Neural crest cell (in vitro differentiated cells): ENCODE results near the gene SEMA3E. TPM values are rescaled to one million over a fixed set of nuclear protein-coding genes. Genes with fewer than 3 reads are reported as not detected.

Source experiments
- DNase-seq: peaks from one replicate; pipeline ENCODE4 v3.0.0; 2021; ENCODE audit warnings: low read depth, mixed read lengths, low spot score
- H3K27ac Mint-ChIP-seq: one replicate; pipeline ENCODE4 v1.8.0; 2021; ENCODE audit warnings: mild to moderate bottlenecking, mixed read lengths; ENCODE audit not compliant: unreplicated experiment
- H3K27me3 Mint-ChIP-seq: 2 replicates; pipeline ENCODE4 v1.8.0; 2021; ENCODE audit warnings: low read depth, mild to moderate bottlenecking, mixed read lengths
- H3K36me3 Mint-ChIP-seq: 2 replicates; pipeline ENCODE4 v1.8.0; 2021; ENCODE audit warnings: low read depth, mild to moderate bottlenecking, mixed read lengths
- H3K4me1 Mint-ChIP-seq: 2 replicates; pipeline ENCODE4 v1.8.0; 2021; ENCODE audit warnings: mixed read lengths
- H3K4me3 Mint-ChIP-seq: one replicate; pipeline ENCODE4 v1.8.0; 2021; ENCODE audit warnings: mild to moderate bottlenecking, mixed read lengths
- H3K9me3 Mint-ChIP-seq: 2 replicates; pipeline ENCODE4 v1.8.0; 2021; ENCODE audit warnings: mixed read lengths
- CTCF ChIP-seq: fragments of 200-600 bp; sonication (generic); conservative IDR thresholded peaks from 2 replicates; pipeline ENCODE4 v1.5.0; 2021; ENCODE audit warnings: antibody characterized with exemption, mild to moderate bottlenecking
- long read RNA-seq: library from polyadenylated mRNA; unstranded; transcript quantifications from one replicate; pipeline ENCODE4 v2.0.0, GENCODE V29; 2020
- total RNA-seq: library from RNA; stranded (reverse); gene quantifications from 2 replicates; pipeline ENCODE4 v1.2.1, GENCODE V29; 2021

The SEMA3E gene
- total RNA-seq: 0.09 and 0.41 TPM in 2 replicates
- long read RNA-seq: 0 reads

GRCh38 chr7:83648464-83649241 is at the start of gene SEMA3E:
Gene SEMA3E, minus strand, starts transcription at chr7:83649139.
- peaks cover 12% of the 10 kb centered on the region for H3K27me3 Mint-ChIP-seq
- peaks cover 3% of the 10 kb centered on the region for H3K9me3 Mint-ChIP-seq
- H3K4me1 Mint-ChIP-seq: peaks cover 14% of the 10 kb centered on the region
- DNase-seq: peak; percentile 12
- H3K36me3 Mint-ChIP-seq: no peaks in the 10 kb centered on the region
- H3K4me3 Mint-ChIP-seq: peak within 1 kb of the TSS; percentile 86
- H3K27ac Mint-ChIP-seq: no peak within 1 kb of the TSS
- no peak for TF ChIP-seq CTCF

DNA sequence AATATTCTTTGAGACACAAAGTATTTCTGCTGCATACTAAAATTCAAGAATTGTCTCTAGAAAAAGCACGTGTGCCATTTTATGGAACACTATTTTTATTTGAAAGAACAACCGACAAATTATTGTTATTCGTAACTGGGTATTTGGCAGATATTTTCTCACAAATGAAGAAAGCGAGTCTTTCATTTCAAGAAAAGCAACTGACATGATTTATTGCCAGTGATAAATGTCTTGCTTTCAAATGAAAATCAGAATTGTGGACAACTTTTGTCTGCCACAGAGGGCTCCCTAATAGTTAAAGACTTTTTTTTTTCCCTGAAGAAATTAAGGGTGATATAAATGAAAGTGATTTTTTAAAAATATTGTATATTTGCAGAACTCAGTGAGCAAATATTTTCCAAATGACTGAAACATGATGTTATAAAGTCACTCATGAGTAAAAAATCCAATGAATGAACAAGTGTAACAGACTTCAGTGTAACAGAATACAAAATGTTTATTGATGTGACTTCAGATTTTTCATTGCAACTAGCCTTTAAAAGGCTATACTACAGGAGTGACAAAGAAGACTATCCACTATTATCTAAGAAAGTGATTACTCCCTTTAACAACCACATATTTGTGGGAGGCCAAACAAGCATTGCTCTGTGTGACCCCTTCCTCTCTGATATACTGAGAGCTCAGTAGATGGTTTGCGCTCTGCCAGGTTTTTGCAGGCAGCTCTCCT is 49.0 kb upstream of the SEMA3E start:
- Mint-ChIP-seq H3K36me3 (no peaks in the 10 kb centered on the region), H3K9me3 (peaks cover 9% of the 10 kb centered on the region), H3K27me3 (no peaks in the 10 kb centered on the region), H3K4me3 (peak overlapping the region; percentile 8), H3K27ac (no peak overlapping the region), H3K4me1 (peaks cover 32% of the 10 kb centered on the region)
- TF ChIP-seq CTCF: no peak
- no peak for DNase-seq

GRCh38 chr7:83696101-83696500 is 47.2 kb upstream of the SEMA3E start:
- H3K27ac Mint-ChIP-seq: no peak overlapping the region
- H3K27me3 Mint-ChIP-seq: no peaks in the 10 kb centered on the region
- peaks cover 9% of the 10 kb centered on the region for H3K9me3 Mint-ChIP-seq
- no peak overlapping the region for H3K4me3 Mint-ChIP-seq
- DNase-seq: no peak
- TF ChIP-seq CTCF: no peak
- H3K4me1 Mint-ChIP-seq: peaks cover 32% of the 10 kb centered on the region
- H3K36me3 Mint-ChIP-seq: no peaks in the 10 kb centered on the region

DNA sequence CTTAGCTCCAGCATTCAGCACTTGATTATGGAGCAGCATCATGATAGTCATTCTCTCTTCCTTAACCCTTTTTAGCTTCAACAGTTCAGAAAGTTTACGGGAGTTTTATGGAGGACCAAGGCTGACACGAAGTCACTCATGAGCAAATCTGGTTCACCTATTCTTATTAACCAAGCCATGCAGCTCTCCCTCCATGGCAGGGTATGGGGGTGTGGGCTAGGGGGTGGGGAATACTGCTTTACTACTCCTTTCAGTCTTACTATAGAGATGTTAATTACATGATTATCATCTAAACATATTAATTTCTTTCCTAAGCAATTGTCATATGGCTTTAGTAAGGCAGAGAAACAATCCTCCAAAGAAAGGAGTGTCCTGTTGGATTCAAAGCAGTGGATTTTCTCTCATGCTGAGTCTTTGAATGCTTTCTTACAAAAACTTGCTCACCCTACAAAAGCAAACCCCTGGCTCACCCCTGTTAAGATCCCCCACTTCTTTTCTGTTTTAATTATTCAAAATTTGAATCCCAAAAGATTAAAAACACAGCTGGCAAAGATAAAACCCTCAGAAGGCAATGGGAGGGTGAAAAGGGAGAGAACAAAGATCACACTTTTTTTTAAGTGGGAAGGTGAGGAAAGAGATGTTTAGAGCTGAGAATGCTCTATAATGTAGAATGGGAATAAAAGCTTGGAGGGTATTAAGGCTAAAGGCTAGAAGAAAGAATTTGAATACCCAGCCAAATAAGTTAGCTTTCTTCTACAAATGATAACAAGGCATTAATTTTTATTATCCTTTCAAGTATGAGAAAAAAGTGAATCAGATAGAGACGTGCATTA is 46.4 kb upstream of the SEMA3E start:
- Mint-ChIP-seq H3K9me3 (peaks cover 9% of the 10 kb centered on the region), H3K36me3 (no peaks in the 10 kb centered on the region), H3K4me1 (peaks cover 32% of the 10 kb centered on the region), H3K27me3 (no peaks in the 10 kb centered on the region), H3K4me3 (no peak overlapping the region), H3K27ac (no peak overlapping the region)
- TF ChIP-seq CTCF: no peak
- no peak for DNase-seq

- DNase-seq: no peak
- peaks cover 9% of the 10 kb centered on the region for H3K9me3 Mint-ChIP-seq
- no peaks in the 10 kb centered on the region for H3K27me3 Mint-ChIP-seq
- H3K36me3 Mint-ChIP-seq: no peaks in the 10 kb centered on the region
- no peak overlapping the region for H3K4me3 Mint-ChIP-seq
- H3K27ac Mint-ChIP-seq: no peak overlapping the region
- H3K4me1 Mint-ChIP-seq: peaks cover 22% of the 10 kb centered on the region
- TF ChIP-seq CTCF: no peak
Observed at GRCh38 chr7:83693256-83693655, 44.3 kb upstream of the SEMA3E start.
